Right atrium auricular region (tissue), 2 donors: ENCODE data around the gene ABHD6. TPM values are rescaled to one million over a fixed set of nuclear protein-coding genes. Genes with fewer than 3 reads are reported as not detected.

Source experiments
- DNase-seq: peaks from one replicate; pipeline ENCODE4 v3.0.0-alpha.2; 2019; ENCODE audit warnings: low spot score
- H3K27ac ChIP-seq, 2 donors: fragments of 200-600 bp; sonication (generic); 1 replicate in 1 of 2; 2 replicates in 1 of 2; pipeline ENCODE4 v1.5.1; 2016 to 2019
- H3K27me3 ChIP-seq, 2 donors: fragments of 200-600 bp; sonication (generic); one replicate each; pipeline versions ENCODE4 v1.5.1 to v1.6.0; 2017 to 2019
- H3K36me3 ChIP-seq: fragments of 200-600 bp; sonication (generic); one replicate; pipeline ENCODE4 v1.5.1; 2016
- H3K4me1 ChIP-seq, 2 donors: fragments of 200-600 bp; sonication (generic); one replicate each; pipeline versions ENCODE4 v1.5.1 to v1.6.0; 2017 to 2019
- H3K4me3 ChIP-seq, 2 donors: fragments of 200-600 bp; sonication (generic); 1 replicate in 1 of 2; 2 replicates in 1 of 2; pipeline ENCODE4 v1.5.1; 2017 to 2019; ENCODE audit warnings: mild to moderate bottlenecking in 1 of 2, moderate library complexity in 1 of 2
- H3K9me3 ChIP-seq, 2 donors: fragments of 200-600 bp; sonication (generic); one replicate each; pipeline ENCODE4 v1.5.1; 2019
- total RNA-seq, 2 donors: library from RNA; depleted of rRNA; stranded (reverse); fragments of >200 nt; gene quantifications; one replicate each; pipeline ENCODE4 v1.1.0, GENCODE V29; 2016
- TF ChIP-seq, protein P1 (sequence below), 2 donors: fragments of 200-600 bp; sonication (generic); IDR thresholded peaks; one replicate each; pipeline ENCODE4 v1.5.1; 2019; ENCODE audit warnings: antibody characterized with exemption in 2 of 2

Gene ABHD6
- total RNA-seq, 2 donors from 2014 or later = 11.3 to 13.8 TPM

DNA sequence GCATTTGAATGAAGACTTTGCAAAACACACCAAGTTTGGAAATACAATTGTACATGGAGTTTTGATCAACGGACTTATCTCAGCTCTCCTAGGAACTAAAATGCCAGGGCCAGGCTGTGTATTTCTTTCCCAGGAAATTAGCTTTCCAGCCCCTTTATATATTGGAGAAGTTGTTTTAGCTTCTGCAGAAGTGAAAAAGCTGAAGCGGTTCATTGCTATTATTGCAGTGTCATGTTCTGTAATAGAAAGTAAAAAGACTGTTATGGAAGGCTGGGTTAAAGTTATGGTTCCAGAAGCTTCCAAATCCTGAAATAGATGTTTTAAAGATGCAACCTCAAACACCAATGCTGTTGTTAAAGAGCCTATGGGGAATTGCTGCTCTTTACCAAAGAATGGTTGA, 80.2 kb downstream of the ABHD6 start:
- DNase-seq = no peak
- no peak overlapping the region for H3K27ac ChIP-seq
- H3K27me3 ChIP-seq = no peaks in the 10 kb centered on the region
- H3K36me3 ChIP-seq = peaks cover 66% of the 10 kb centered on the region
- TF ChIP-seq, protein P1, sequence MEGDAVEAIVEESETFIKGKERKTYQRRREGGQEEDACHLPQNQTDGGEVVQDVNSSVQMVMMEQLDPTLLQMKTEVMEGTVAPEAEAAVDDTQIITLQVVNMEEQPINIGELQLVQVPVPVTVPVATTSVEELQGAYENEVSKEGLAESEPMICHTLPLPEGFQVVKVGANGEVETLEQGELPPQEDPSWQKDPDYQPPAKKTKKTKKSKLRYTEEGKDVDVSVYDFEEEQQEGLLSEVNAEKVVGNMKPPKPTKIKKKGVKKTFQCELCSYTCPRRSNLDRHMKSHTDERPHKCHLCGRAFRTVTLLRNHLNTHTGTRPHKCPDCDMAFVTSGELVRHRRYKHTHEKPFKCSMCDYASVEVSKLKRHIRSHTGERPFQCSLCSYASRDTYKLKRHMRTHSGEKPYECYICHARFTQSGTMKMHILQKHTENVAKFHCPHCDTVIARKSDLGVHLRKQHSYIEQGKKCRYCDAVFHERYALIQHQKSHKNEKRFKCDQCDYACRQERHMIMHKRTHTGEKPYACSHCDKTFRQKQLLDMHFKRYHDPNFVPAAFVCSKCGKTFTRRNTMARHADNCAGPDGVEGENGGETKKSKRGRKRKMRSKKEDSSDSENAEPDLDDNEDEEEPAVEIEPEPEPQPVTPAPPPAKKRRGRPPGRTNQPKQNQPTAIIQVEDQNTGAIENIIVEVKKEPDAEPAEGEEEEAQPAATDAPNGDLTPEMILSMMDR (IDR thresholded peaks at IDR 0.05) = no peak
- H3K4me3 ChIP-seq = no peak overlapping the region
- no peaks in the 10 kb centered on the region for H3K9me3 ChIP-seq
- no peaks in the 10 kb centered on the region for H3K4me1 ChIP-seq

GRCh38 chr3:58321791-58322190, 84.2 kb downstream of the ABHD6 start:
- H3K4me1 ChIP-seq = peaks cover 0 to 10% of the 10 kb centered on the region in 2 donors
- H3K9me3 ChIP-seq = no peaks in the 10 kb centered on the region
- H3K4me3 ChIP-seq = no peak overlapping the region
- peaks cover 26% of the 10 kb centered on the region for H3K36me3 ChIP-seq
- TF ChIP-seq, protein P1 (IDR thresholded peaks at IDR 0.05) = no peak
- H3K27ac ChIP-seq = no peak overlapping the region
- no peaks in the 10 kb centered on the region for H3K27me3 ChIP-seq
- no peak for DNase-seq

GRCh38 chr3:58322793-58323192, 85.2 kb downstream of the ABHD6 start:
- no peaks in the 10 kb centered on the region for H3K27me3 ChIP-seq
- no peak for DNase-seq
- H3K27ac ChIP-seq = no peak overlapping the region
- H3K4me1 ChIP-seq = peaks cover 0 to 10% of the 10 kb centered on the region in 2 donors
- TF ChIP-seq, protein P1 (IDR thresholded peaks at IDR 0.05) = no peak
- H3K36me3 ChIP-seq = peaks cover 16% of the 10 kb centered on the region
- no peak overlapping the region for H3K4me3 ChIP-seq
- H3K9me3 ChIP-seq = no peaks in the 10 kb centered on the region

DNA sequence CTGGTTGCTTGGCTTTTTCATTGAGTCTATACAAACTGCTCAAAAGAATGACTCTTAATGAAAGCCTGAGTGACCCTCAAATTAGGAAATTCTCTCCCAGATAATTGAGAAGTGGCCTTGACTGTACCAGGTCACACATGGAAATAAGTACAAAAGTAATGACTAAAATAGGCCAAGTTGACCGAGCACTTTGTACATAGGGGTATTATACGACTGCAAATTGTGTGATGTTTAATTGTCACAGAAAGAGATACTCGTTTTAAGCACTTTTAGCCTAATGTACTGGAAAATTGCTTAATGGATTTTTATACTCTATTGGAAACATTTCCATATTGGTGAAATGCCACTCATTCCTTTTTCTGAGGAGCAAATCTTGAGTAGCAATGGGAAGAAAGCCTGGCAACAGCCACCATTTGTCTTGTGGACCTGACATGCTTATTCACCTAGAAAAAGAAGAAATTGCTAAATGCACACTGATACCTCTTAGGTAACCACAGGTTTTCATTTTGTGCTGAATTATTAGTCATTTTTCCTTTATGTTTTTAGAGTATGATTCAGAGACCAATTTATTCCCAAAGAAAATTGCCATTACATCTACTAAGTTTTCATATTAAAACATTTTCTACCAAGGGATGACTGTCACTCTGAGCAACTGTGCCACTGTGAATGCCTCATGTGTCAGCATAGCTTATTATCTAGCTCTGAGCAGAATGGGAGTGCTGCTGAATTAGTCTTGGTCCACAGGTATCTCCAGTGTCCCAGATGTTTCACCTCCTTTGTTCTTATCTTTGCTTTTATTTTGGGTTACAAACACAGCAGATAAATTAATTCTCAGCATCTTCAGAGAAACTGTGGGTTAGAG, 86.2 kb downstream of the ABHD6 start:
- peaks cover 0 to 10% of the 10 kb centered on the region in 2 donors for H3K4me1 ChIP-seq
- H3K4me3 ChIP-seq = no peak overlapping the region
- H3K36me3 ChIP-seq = peaks cover 6% of the 10 kb centered on the region
- no peaks in the 10 kb centered on the region for H3K9me3 ChIP-seq
- no peaks in the 10 kb centered on the region for H3K27me3 ChIP-seq
- DNase-seq = no peak
- TF ChIP-seq, protein P1 (IDR thresholded peaks at IDR 0.05) = no peak
- no peak overlapping the region for H3K27ac ChIP-seq

GRCh38 chr3:58324391-58325390, 87.1 kb downstream of the ABHD6 start:
- no peaks in the 10 kb centered on the region for H3K36me3 ChIP-seq
- TF ChIP-seq, protein P1 (IDR thresholded peaks at IDR 0.05) = no peak
- no peak overlapping the region for H3K4me3 ChIP-seq
- H3K9me3 ChIP-seq = no peaks in the 10 kb centered on the region
- no peaks in the 10 kb centered on the region for H3K27me3 ChIP-seq
- H3K4me1 ChIP-seq = peaks cover 0 to 10% of the 10 kb centered on the region in 2 donors
- H3K27ac ChIP-seq = peak overlapping the region; percentile 23 to 30
- no peak for DNase-seq
